ENCODE measurements around the gene RASAL3.

- TF ChIP-seq EZH2 (IDR thresholded peaks at IDR 0.05) (no peak), POLR2AphosphoS5 (IDR thresholded peaks at IDR 0.05; ENCODE audit: borderline replicate concordance, low read depth, low read length) (no peak), FOXP2 (optimal IDR thresholded peaks at IDR 0.05; ENCODE audit: control extremely low read depth, extremely low read length, insufficient read depth) (no peak)
Measured at GRCh38 chr19:15463861-15464371, 428 bp downstream of the RASAL3 start.
